GM19240 (cell line): ENCODE measurements around the gene A2ML1.
"Not testable (repeated sequence)": the region's sequence is repeated elsewhere in the genome, so short reads cannot be mapped to it uniquely, and the experiment has no call there.

Experiments used
- DNase-seq: peaks from one replicate; pipeline ENCODE4 v3.0.0; 2011; ENCODE audit warnings: low spot score; ENCODE audit not compliant: insufficient read length

A2ML1 gene

DNA sequence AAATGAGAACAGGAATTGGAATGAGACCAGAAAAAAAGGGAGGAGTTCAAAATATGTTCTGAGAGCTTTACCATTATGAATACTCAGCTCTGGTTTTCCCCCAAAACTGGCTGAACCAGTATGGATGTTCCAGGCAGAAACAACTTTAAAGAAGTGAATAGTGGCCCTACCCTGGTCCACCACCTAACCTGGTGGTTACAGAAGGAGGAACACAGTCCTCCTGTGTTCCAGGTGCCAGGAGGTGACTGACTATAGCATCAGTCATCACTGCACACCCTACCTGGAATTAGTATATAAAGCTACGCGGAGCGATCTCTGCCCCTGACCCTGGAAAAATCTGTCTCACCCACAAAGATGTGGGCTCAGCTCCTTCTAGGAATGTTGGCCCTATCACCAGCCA is at the start of gene A2ML1:
Gene A2ML1 (plus strand): TSS at position 324 of the 400 bp plus-strand sequence. CDS start 31 bp downstream, at position 355.
- no peak for DNase-seq

DNA sequence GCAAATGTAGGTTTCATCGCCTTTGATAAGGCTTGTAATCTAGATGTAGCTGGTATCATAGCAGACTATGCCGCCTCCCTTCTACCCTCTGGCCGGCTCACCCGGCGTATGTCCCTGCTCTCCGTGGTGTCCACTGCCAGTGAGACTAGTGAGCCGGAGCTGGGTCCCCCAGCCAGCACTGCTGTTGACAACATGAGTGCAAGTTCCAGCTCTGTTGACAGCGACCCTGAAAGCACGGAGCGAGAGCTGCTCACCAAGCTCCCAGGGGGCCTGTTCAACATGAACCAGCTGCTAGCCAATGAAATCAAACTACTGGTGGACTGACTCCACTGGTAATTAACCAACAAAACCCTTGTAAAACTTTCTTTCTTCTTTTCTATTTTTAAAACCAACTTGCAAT is 49.0 kb upstream of the A2ML1 start:
- no peak for DNase-seq

- no peak for DNase-seq
Measured at GRCh38 chr12:8779281-8779680, 43.1 kb upstream of the A2ML1 start.

GRCh38 chr12:8779862-8780261 is 42.6 kb upstream of the A2ML1 start:
- no peak for DNase-seq

DNA sequence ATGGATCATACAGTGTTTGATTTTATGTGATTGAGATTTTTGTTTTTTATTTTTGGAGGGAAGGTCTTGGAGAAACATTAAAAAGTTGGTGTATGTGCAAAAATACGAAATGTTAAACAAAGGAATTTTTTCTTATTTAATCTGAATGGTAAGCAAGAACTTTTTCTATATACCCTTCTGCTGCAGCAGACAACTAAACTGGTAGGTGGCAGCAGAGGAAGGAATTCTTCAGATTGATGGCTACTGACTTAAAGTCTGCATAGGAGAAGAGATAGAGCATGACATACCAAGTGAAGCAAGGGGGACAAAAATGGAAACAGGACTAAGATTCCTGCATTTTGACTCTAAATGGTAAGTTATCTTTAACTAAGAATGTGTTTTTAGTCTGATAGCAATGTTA is 42.0 kb upstream of the A2ML1 start:
- DNase-seq, result no peak

GRCh38 chr12:8781381-8782127 is 40.9 kb upstream of the A2ML1 start:
- DNase-seq, result no peak

GRCh38 chr12:8784290-8784888 is 38.0 kb upstream of the A2ML1 start:
- DNase-seq, result no peak

- no peak for DNase-seq
Measured at GRCh38 chr12:8785499-8785898, 36.9 kb upstream of the A2ML1 start.

DNA sequence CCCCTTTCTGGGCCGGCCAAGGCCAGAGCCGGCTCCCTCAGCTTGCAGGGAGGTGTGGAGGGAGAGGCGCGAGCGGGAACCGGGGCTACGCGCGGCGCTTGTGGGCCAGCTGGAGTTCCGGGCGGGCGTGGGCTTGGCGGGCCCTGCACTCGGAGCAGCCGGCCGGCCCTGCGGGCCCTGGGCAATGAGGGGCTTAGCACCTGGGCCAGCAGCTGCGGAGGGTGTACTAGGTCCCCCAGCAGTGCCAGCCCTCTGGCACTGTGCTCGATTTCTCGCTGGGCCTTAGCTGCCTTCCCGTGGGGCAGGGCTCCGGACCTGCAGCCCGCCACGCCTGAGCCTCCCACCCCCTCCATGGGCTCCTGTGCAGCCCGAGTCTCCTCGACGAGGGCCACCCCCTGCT is 35.2 kb upstream of the A2ML1 start:
- not testable (repeated sequence) for DNase-seq

GRCh38 chr12:8788706-8789105 is 33.7 kb upstream of the A2ML1 start:
- not testable (repeated sequence) for DNase-seq

DNA sequence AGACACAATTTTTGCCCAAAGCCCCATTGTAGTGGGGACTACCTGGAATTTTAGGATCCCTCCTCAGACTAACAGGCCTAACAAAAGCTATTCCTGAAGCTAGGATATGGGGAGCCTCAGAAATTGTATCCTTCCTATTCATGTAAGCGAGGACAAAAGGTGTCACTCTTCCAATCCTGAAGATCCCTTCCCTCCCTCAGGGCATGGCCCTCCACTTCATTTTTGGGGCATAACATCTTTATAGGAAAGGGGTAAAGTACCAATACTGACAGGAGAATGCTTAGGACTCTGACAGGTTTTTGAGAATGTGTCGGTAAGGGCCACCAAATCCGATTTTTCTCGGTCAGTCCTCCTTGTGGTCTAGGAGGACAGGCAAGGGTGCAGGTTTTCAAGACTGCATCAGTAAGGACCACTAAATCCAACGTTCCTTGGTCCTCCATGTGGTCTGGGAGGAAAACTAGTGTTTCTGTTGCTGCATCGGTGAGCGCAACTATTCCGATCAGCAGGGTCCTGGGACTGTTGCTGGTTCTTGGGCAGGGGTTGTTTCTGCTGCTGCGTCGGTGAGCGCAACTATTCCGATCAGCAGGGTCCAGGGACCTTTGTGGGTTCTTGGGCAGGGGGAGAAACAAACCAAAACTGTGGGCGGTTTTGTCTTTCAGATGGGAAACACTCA is 32.9 kb upstream of the A2ML1 start:
- not testable (repeated sequence) for DNase-seq

DNA sequence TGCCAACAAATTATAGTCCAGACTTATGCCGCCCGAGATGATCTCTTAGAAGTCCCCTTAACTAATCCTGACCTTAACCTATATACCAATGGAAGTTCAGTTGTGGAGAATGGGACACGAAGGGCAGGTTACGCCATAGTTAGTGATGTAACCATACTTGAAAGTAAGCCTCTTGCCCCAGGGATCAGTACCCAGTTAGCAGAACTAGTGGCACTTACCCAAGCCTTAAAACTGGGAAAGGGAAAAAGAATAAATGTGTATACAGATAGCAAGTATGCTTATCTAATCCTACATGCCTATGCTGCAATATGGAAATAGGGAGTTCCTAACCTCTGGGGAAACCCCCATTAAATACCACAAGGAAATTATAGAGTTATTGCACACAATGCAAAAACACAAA is 29.2 kb upstream of the A2ML1 start:
- DNase-seq, result not testable (repeated sequence)

DNA sequence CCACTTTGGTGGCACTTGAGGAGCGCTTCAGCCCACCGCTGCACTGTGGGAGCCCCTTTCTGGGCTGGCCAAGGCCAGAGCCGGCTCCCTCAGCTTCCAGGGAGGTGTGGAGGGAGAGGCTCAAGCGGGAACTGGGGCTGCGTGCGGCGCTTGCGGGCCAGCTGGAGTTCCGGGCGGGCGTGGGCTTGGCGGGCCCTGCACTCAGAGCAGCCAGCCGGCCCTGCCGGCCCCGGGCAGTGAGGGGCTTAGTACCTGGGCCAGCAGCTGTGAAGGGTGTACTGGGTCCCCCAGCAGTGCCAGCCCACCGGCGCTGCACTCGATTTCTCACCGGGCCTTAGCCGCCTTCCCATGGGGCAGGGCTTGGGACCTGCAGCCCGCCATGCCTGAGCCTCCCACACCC is 27.8 kb upstream of the A2ML1 start:
- DNase-seq, result not testable (repeated sequence)

DNA sequence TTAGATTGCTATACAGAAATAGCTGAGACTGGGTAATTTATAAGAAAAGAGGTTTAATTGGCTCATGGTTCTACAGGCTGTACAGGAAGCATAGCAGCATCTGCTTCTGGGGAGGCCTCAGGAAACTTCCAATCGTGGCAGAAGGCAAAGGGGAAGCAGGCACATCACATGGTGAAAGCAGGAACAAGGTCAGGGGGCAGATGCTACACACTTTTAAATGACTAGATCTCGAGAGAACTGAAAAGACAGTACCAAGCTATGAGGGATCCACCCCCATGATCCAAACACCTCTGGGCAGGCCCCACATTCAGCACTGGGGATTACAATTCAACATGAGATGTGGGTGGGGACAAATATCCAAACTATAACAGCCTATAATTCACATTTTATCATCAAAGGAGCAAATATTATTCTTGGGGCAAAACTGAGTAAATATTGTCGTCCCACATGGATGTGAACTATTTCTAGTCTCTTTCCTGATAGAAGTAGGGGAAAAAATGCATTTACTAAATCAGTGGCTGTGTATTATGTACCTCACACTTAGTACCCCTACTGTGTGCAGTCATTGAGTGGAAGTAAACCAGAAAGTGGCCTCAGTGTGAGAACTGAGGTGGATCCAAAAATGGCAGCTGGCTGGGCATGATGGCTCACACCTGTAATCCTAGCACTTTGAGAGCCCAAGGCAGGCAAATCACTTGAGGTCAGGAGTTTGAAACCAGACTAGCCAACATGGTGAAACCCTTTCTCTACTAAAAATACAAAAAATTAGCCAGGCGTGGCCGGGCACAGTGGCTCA is 25.4 kb upstream of the A2ML1 start:
- no peak for DNase-seq

- DNase-seq, result not testable (repeated sequence)
Measured at GRCh38 chr12:8801213-8801612, 21.2 kb upstream of the A2ML1 start.

- not testable (repeated sequence) for DNase-seq
Measured at GRCh38 chr12:8804833-8805232, 17.6 kb upstream of the A2ML1 start.

- not testable (repeated sequence) for DNase-seq
Measured at GRCh38 chr12:8805487-8805886, 16.9 kb upstream of the A2ML1 start.

DNA sequence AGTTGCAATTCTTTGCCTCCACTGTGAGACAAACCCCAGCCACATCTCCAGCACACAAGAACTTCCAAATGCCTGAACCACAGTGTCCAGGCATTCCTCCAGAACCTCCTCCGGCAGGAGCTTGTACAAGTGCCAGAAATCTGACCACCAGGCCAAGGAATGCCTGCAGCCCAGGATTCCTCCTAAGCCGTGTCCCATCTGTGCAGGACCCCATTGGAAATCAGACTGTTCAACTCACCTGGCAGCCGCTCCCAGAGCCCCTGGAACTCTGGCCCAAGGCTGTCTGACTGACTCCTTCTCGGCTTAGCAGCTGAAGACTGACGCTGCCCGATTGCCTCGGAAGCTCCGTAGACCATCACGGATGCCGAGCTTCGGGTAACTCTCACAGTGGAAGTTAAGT is 15.3 kb upstream of the A2ML1 start:
- DNase-seq, result not testable (repeated sequence)

DNA sequence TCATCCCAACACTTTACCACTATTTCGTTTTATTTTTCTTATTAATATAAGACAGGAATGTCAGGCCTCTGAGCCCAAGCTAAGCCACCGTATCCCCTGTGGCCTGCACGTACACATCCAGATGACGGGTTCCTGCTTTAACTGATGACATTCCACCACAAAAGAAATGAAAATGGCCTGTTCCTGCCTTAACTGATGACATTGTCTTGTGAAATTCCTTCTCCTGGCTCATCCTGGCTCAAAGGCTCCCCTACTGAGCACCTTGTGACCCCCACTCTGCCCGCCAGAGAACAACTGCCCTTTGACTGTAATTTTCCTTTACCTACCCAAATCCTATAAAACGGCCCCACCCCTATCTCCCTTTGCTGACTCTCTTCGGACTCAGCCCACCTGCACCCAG is 12.3 kb upstream of the A2ML1 start:
- not testable (repeated sequence) for DNase-seq

DNA sequence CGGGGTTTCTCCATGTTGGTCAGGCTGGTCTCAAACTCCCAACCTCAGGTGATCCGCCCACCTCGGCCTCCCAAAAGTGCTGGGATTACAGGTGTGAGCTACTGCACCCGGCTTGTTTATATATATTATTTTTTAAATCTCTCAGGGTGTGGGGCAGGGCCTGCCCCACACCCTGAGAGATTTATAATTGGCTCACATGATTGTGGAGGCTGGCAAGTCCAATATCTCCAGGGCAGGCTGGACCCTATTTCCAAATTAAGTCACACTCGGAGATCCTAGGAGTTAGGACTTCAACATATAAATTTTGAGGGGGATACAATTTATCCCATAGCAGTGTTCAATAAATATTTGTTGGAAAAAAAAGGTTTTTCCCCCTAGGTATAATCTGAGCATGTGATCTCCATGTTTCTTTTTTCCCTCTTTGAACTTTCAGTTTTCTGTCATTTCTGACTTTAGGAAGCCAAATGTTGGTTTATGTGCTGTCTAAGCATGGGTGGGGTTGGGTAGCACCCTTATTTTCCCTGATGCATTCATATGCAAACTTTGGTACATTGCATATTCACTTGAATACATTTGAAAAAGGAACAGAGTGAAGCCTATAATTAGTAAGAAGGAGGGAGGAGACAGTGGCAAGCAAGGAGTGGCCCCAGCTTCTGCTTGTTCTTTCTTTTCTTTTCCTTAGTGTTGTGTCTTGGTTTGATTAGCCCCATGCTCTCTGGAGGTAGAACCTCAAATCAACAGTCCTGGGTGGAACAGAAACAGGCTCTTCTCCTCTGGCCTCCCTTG is 8.7 kb upstream of the A2ML1 start:
- DNase-seq, result no peak
